ENCODE measurements around the gene SYNGR1.
"Not testable (repeated sequence)": the region's sequence is repeated elsewhere in the genome, so short reads cannot be mapped to it uniquely, and the experiment has no call there.

SYNGR1 gene

GRCh38 chr22:39351689-39352214, 2.0 kb downstream of the SYNGR1 start:
- no peak for DNase-seq

DNA sequence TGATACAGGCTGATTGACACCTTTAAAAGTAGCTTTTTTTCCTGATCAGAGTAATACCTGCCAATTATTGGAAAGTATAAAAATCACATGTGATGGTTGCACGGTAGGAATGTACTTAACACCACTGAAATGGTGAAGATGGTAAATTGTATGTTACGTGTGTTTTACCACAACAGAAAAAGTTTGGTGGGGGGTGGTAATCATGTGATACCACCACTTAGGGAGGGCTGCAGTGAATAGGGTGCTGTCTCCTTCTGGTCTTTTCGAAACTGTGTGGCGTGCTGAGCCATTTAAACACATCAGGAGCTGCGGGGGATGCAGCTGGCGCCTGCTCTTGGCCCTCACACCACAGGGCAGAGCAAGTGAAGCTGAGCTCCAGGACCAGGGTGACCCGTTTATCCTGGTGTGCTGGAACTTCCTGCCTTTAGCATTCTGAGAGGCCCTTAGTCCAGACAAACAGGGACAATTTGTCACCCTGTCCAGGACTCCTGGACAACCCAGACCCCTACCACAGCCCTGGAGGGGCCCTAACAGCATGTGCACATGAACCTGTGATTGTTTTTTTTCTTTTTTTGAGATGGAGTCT, 2.6 kb downstream of the SYNGR1 start:
- DNase-seq, result no peak

DNA sequence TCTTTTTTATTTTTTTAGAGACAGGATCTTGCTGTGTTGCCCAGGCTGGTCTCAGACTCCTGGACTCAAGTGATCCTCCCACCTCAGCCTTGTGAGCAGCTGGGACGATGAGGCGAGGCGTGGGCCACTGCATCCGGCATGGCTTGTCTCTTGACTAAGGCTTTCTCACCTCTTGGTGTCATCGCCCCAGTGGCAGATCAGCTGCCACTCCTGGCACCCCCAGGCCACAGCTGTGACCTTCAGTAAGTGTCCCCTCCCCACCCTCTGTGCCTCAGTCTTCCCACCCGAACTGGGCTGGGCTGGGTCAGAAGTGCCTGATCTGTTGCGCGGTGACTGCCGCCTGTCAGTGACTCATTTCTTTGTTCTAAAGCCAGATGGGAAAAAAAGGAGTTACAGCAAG, 3.6 kb downstream of the SYNGR1 start:
- DNase-seq, result no peak

- no peak for DNase-seq
These were observed 5.3 kb downstream of the SYNGR1 start for GRCh38 chr22:39355080-39355479.

DNA sequence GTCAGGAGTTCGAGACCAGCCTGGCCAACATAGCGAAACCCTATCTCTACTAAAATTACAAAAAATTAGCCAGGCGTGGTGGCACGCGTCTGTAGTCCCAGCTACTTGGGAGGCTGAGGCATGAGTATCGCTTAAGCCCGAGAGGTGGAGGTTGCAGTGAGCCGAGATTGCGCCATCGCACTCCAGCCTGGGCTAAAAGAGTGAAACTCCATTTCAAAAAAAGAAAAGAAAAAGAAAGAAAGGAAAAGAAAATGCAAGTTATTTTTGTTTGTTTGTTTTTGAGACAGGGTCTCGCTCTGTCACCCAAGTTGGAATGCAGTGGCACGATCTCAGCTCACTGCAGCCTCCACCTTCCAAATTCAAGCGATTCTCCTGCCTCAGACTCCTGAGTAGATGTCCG, 6.0 kb downstream of the SYNGR1 start:
- DNase-seq, result not testable (repeated sequence)

DNA sequence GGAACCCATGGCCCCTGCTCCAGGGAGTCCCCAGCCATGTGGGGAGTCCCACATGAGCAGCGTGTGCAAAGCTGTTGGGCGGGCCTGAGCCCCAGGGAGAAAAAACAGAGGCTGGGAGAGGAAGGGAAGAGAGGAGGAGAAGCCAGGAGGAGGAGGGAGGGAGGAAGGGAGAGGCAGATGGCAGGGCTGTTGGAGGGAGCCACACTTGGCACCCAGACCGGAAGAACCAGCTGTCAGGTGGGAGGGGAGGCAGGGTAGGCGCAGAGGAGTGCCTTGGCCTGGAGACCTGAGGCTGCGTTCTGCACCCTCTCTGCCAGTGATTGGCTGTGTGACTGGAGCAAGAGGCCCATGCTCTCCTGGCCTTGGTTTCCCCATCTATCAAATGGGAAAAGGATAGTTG, 6.7 kb downstream of the SYNGR1 start:
- peak; percentile 87 for DNase-seq

GRCh38 chr22:39357110-39358108, 7.6 kb downstream of the SYNGR1 start:
- not testable (repeated sequence) for DNase-seq

DNA sequence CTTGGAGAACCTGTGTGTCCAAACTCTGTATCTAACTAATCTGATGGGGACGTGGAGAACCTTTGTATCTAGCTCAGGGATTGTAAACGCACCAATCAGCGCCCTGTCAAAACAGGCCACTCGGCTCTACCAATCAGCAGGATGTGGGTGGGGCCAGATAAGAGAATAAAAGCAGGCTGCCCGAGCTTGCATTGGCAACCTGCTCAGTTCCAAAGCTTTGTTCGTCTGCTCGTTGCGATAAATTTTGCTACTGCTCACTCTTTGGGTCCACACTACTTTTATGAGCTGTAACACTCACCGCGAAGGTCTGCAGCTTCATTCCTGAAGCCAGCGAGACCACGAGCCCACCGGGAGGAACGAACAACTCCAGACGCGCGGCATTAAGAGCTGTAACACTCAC, 8.4 kb downstream of the SYNGR1 start:
- not testable (repeated sequence) for DNase-seq

DNA sequence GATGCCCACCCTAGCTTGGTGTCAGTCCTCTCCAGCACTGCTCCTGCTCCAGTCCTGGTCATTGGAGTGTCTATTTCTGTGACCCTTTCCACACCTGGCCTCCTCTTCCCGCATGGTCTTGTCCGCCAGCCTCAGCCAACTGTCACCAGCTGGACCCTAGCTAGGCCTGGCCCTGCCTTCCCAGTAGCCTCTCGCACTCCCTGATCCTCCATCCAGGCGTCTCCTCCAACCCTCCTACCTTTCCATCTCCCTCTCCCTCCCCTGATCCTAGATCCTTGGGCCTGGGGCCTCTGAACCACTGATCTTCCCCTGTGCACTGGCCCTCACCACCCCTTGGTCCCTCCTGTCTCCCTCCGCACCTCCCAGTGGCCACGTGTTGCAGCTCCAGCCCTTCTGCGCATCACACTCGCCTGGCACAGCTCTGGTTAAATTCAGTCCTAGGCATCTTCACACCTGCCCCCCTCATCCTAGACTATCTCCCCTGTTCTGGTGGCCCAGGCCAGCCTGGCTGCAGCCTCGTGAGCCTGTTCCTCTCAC, 9.9 kb downstream of the SYNGR1 start:
- DNase-seq, result no peak

DNA sequence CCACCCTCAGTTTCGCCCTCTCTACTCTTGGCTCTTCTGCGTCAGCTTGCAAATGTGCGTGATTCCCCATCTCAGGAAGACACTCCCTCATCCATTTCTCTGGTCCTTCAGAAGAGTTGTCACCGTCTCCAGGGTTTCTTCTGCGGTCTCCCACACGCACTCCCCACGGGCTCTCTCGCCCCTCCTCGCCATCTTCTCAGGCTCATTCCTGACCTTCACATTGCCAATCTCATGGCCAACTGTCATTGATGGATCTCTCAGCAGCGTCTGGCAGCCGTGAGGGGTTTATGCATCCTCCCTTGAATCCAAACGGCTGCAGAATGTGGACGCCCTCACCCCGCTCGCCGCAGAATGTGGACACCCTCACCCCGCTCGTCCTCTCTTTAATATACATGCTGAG, 10.5 kb downstream of the SYNGR1 start:
- DNase-seq, result no peak

DNA sequence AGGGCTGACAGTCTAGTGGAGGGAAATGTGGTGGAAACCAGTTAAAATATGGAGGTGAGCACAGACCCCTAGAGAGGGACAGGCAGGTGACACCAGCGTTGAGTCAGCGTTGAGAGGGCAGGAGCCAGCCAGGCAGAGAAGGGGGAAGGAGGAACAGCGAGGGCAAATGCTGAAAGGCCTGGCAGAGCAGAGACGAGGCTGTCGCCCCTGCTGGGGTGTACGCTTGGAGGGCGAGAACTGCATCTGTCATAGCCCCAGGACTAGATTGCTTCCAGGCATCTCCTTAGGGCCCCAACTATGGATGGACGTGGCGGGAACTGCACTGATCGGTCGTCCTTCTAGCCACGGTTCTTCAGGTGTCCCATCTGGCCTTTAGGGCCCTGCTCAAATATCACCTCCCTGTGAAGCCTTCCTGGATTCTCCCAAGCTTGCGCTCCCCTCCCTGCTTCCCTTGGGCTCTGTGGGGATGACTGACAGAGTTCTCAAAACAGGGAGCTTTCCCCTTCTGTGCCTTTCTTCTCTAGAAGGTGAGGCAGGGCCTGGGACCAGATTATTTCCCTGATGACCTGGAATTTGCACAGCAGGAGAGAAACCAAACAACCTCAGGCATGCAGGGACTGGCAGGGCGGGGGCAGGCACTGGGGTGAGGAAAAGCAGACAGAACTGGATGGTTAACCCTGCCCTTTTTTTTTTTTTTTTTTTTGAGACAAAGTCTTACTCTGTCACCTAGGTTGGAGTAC, 11.1 kb downstream of the SYNGR1 start:
- DNase-seq, result no peak

GRCh38 chr22:39361496-39361895, 11.7 kb downstream of the SYNGR1 start:
- no peak for DNase-seq

DNA sequence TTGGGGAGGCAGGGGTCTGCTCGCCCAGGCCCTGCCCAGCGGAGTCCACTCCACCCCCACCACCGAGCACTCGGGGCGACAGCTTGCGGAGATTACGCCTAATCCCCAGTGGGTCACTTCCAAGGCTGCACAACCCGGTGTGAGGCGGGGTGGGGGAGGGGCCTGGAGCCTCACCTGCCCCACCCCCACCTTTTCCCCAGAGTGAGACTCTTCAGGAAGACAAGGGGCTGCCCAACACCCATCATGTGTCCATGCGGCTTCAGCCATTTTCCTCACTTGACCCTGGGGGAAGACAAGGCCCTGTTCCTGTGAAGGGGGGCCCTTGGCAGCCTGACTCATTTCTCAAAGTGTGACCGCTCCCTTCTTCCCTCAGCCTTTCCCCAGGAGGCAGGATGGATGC, 12.5 kb downstream of the SYNGR1 start:
- DNase-seq, result no peak

DNA sequence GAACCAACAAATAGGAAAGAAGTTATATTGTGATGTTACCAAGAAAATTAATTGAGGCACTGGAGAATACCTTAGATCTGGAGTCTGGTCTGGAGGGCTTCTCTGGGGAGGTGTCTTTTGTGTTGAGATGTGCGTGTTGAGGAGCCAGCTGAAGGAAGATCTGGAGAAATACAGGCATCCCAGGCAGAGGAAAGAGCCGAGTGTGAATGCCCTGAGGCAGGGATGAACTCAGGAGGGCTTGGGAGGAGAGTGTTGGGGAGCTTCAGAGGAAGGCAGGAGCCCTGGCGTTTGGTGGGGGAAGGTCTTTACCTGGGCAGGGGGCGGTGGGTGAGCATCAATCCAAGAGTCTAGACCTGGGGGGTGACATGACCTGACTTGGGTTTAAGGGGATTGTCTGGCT, 13.1 kb downstream of the SYNGR1 start:
- no peak for DNase-seq

- no peak for DNase-seq
These were observed 14.1 kb downstream of the SYNGR1 start for GRCh38 chr22:39363751-39364515.

GRCh38 chr22:39364714-39365491, 15.1 kb downstream of the SYNGR1 start:
- no peak for DNase-seq

GRCh38 chr22:39365492-39365780, 15.6 kb downstream of the SYNGR1 start:
- DNase-seq, result no peak

DNA sequence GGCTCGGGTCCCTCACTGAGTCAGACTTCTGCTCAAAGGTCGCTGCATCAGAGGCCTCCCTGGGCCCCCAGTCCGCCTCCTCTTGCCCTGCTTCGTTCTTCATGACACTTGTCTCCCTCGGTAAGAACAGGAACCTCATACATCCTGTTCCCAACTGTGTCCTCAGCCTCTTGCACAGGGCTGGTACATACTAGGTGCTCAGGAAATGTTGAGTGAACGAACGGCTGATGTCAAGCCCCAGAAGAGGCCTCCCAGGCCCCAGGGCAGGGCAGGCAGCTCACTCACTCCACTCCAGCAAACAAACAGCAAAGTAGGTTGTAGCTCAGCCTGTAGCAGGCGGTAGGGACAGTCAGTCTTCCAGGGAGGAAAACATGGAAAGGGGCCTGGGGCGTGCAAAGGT, 17.2 kb downstream of the SYNGR1 start:
- no peak for DNase-seq

- DNase-seq, result no peak
These were observed 18.7 kb downstream of the SYNGR1 start for GRCh38 chr22:39368461-39368911.

DNA sequence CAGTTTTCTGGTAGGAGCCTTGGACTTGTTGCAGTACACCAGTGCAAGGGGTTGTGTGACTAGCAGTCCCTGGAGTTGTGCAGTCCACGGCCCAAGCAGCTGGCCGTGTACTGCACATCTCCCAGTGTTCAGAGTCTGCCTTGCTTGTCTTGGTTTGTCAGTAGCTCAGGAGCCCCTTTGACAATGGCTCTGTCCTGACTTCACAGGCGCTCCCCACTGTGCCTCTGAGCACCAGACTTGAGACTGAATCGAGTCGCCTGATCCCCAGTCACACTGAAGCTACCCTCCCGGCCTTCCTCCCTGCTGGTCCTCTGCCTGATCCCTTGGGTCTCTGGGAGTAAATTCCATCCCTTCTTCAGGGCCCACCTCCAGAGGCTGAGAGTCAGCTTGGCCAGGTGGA, 19.4 kb downstream of the SYNGR1 start:
- no peak for DNase-seq

DNA sequence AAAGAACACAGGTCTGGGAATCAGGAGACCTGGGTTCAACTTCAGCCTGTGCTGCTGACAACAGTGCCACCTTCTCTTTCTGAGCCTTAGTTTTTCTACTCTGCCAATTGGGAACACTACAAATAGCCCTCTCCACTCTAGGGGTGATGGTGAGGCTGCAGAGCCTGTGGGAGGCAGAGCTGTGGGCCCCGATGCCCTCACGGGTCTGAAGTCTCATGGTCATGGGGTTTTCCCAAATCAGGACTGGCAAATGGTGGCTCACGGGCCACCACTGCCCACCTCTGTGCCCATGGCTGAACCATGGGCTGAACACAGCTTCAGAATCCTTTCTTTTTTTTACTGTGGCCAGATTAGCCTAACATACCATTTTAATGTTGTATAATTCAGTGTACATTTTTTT, 19.8 kb downstream of the SYNGR1 start:
- no peak for DNase-seq

GRCh38 chr22:39371732-39372131, 21.9 kb downstream of the SYNGR1 start:
- no peak for DNase-seq

Data from DMS 273 treated with DMSO at 0.1 percent for 48 hours (cell line).